NCI-H82 (cell line): ENCODE measurements around the gene ZNF581.

Source experiments
- DNase-seq: peaks from one replicate; lab custom pipeline; 2025; lab: John Stamatoyannopoulos, UW

The ZNF581 gene

GRCh38 chr19:55694656-55695491 is 51.4 kb downstream of the ZNF581 start:
- no peak for DNase-seq
